ENCODE data around the gene ZFYVE9. TPM values are rescaled to one million over a fixed set of nuclear protein-coding genes. Genes with fewer than 3 reads are reported as not detected.

The ZFYVE9 gene
- total and polyA plus RNA-seq, 2 donors, result 13.1 to 73.5 TPM

GRCh38 chr1:52234014-52234413 is 92.1 kb downstream of the ZFYVE9 start:
- Histone ChIP-seq H3K4me3 (ENCODE audit: low read depth, low read length) (no peak overlapping the region), H3K36me3 (ENCODE audit: insufficient read depth) (peaks cover 2% of the 10 kb centered on the region), H3K4me1 (ENCODE audit: insufficient read depth) (no peaks in the 10 kb centered on the region), H3K27ac (ENCODE audit: low read depth) (no peak overlapping the region)
- WGBS, result 92% methylated on average over 4 of the region's 4 CpGs
- no peak for DNase-seq (ENCODE audit: extremely low spot score)

- Histone ChIP-seq H3K36me3 (ENCODE audit: insufficient read depth) (peaks cover 2% of the 10 kb centered on the region), H3K4me1 (ENCODE audit: insufficient read depth) (no peaks in the 10 kb centered on the region), H3K27ac (ENCODE audit: low read depth) (no peak overlapping the region), H3K4me3 (ENCODE audit: low read depth, low read length) (no peak overlapping the region)
- no peak for DNase-seq (ENCODE audit: extremely low spot score)
Observed at GRCh38 chr1:52234708-52235107, 92.8 kb downstream of the ZFYVE9 start.

GRCh38 chr1:52235646-52236045 is 93.8 kb downstream of the ZFYVE9 start:
- no peak overlapping the region for H3K4me3 ChIP-seq (ENCODE audit: low read depth, low read length)
- no peaks in the 10 kb centered on the region for H3K4me1 ChIP-seq (ENCODE audit: insufficient read depth)
- WGBS, result 70% methylated on average over 2 of the region's 2 CpGs
- DNase-seq (ENCODE audit: extremely low spot score), result no peak
- no peak overlapping the region for H3K27ac ChIP-seq (ENCODE audit: low read depth)
- H3K36me3 ChIP-seq (ENCODE audit: insufficient read depth), result peaks cover 2% of the 10 kb centered on the region

- H3K36me3 ChIP-seq (ENCODE audit: insufficient read depth), result peaks cover 2% of the 10 kb centered on the region
- no peak overlapping the region for H3K4me3 ChIP-seq (ENCODE audit: low read depth, low read length)
- H3K4me1 ChIP-seq (ENCODE audit: insufficient read depth), result no peaks in the 10 kb centered on the region
- no peak overlapping the region for H3K27ac ChIP-seq (ENCODE audit: low read depth)
- DNase-seq (ENCODE audit: extremely low spot score), result no peak
- 72% methylated on average over 1 of the region's 1 CpG for WGBS
Observed at GRCh38 chr1:52237430-52237829, 95.5 kb downstream of the ZFYVE9 start.

GRCh38 chr1:52238474-52238873 is 96.6 kb downstream of the ZFYVE9 start:
- Histone ChIP-seq H3K27ac (ENCODE audit: low read depth) (no peak overlapping the region), H3K4me1 (ENCODE audit: insufficient read depth) (no peaks in the 10 kb centered on the region), H3K4me3 (ENCODE audit: low read depth, low read length) (no peak overlapping the region), H3K36me3 (ENCODE audit: insufficient read depth) (peaks cover 2% of the 10 kb centered on the region)
- DNase-seq (ENCODE audit: extremely low spot score), result no peak
- 83% methylated on average over 2 of the region's 2 CpGs for WGBS

GRCh38 chr1:52238887-52239707 is 97.2 kb downstream of the ZFYVE9 start:
- Histone ChIP-seq H3K4me1 (ENCODE audit: insufficient read depth) (no peaks in the 10 kb centered on the region), H3K36me3 (ENCODE audit: insufficient read depth) (peaks cover 2% of the 10 kb centered on the region), H3K4me3 (ENCODE audit: low read depth, low read length) (no peak overlapping the region), H3K27ac (ENCODE audit: low read depth) (no peak overlapping the region)
- DNase-seq (ENCODE audit: extremely low spot score), result no peak
- WGBS, result 93% methylated on average over 3 of the region's 3 CpGs

- H3K27ac ChIP-seq (ENCODE audit: low read depth), result no peak overlapping the region
- no peaks in the 10 kb centered on the region for H3K4me1 ChIP-seq (ENCODE audit: insufficient read depth)
- 44% methylated on average over 1 of the region's 1 CpG for WGBS
- no peaks in the 10 kb centered on the region for H3K36me3 ChIP-seq (ENCODE audit: insufficient read depth)
- H3K4me3 ChIP-seq (ENCODE audit: low read depth, low read length), result no peak overlapping the region
- no peak for DNase-seq (ENCODE audit: extremely low spot score)
Observed at GRCh38 chr1:52239708-52240001, 97.8 kb downstream of the ZFYVE9 start.

- no peak overlapping the region for H3K27ac ChIP-seq (ENCODE audit: low read depth)
- no peak for DNase-seq (ENCODE audit: extremely low spot score)
- H3K4me3 ChIP-seq (ENCODE audit: low read depth, low read length), result no peak overlapping the region
- no peaks in the 10 kb centered on the region for H3K4me1 ChIP-seq (ENCODE audit: insufficient read depth)
- 56% methylated on average over 4 of the region's 4 CpGs for WGBS
- H3K36me3 ChIP-seq (ENCODE audit: insufficient read depth), result no peaks in the 10 kb centered on the region
Observed at GRCh38 chr1:52240592-52241210, 98.8 kb downstream of the ZFYVE9 start.

- WGBS, result 92% methylated on average over 3 of the region's 3 CpGs
- no peak for DNase-seq (ENCODE audit: extremely low spot score)
- Histone ChIP-seq H3K4me3 (ENCODE audit: low read depth, low read length) (no peak overlapping the region), H3K27ac (ENCODE audit: low read depth) (no peak overlapping the region), H3K36me3 (ENCODE audit: insufficient read depth) (no peaks in the 10 kb centered on the region), H3K4me1 (ENCODE audit: insufficient read depth) (no peaks in the 10 kb centered on the region)
Observed at GRCh38 chr1:52243221-52243987, 101.5 kb downstream of the ZFYVE9 start.

- Histone ChIP-seq H3K4me3 (ENCODE audit: low read depth, low read length) (no peak overlapping the region), H3K4me1 (ENCODE audit: insufficient read depth) (no peaks in the 10 kb centered on the region), H3K36me3 (ENCODE audit: insufficient read depth) (peaks cover 1% of the 10 kb centered on the region), H3K27ac (ENCODE audit: low read depth) (no peak overlapping the region)
- 99% methylated on average over 1 of the region's 1 CpG for WGBS
- no peak for DNase-seq (ENCODE audit: extremely low spot score)
Observed at GRCh38 chr1:52249831-52250230, 107.9 kb downstream of the ZFYVE9 start.

- DNase-seq (ENCODE audit: extremely low spot score), result no peak
- 82% methylated on average over 5 of the region's 5 CpGs for WGBS
Observed at GRCh38 chr1:52253421-52253820, 111.5 kb downstream of the ZFYVE9 start.

GRCh38 chr1:52259886-52260285 is 118.0 kb downstream of the ZFYVE9 start:
- peaks cover 2% of the 10 kb centered on the region for H3K4me1 ChIP-seq (ENCODE audit: insufficient read depth)
- WGBS, result 60% methylated on average over 3 of the region's 3 CpGs

More at GRCh38 chr1:52253421-52253820, 111.5 kb downstream of the ZFYVE9 start:
- Histone ChIP-seq H3K4me3 (ENCODE audit: low read depth, low read length) (no peak overlapping the region), H3K27ac (ENCODE audit: low read depth) (no peak overlapping the region), H3K4me1 (ENCODE audit: insufficient read depth) (no peaks in the 10 kb centered on the region), H3K36me3 (ENCODE audit: insufficient read depth) (peaks cover 1% of the 10 kb centered on the region)

GRCh38 chr1:52263153-52263910 is 121.4 kb downstream of the ZFYVE9 start:
- no peak overlapping the region for H3K4me3 ChIP-seq (ENCODE audit: low read depth, low read length)
- WGBS, result 44% methylated on average over 3 of the region's 3 CpGs

More at GRCh38 chr1:52259886-52260285, 118.0 kb downstream of the ZFYVE9 start:
- H3K4me3 ChIP-seq (ENCODE audit: low read depth, low read length), result no peak overlapping the region
- no peaks in the 10 kb centered on the region for H3K36me3 ChIP-seq (ENCODE audit: insufficient read depth)
- no peak overlapping the region for H3K27ac ChIP-seq (ENCODE audit: low read depth)
- no peak for DNase-seq (ENCODE audit: extremely low spot score)

More at GRCh38 chr1:52263153-52263910, 121.4 kb downstream of the ZFYVE9 start:
- Histone ChIP-seq H3K4me1 (ENCODE audit: insufficient read depth) (peaks cover 2% of the 10 kb centered on the region), H3K36me3 (ENCODE audit: insufficient read depth) (no peaks in the 10 kb centered on the region), H3K27ac (ENCODE audit: low read depth) (no peak overlapping the region)
- no peak for DNase-seq (ENCODE audit: extremely low spot score)

Measured in urinary bladder (tissue), 4 donors.